Stimulated activated naive B cell treated with anti-CD40 and anti-IgM and Interleukin-4, amounts not matched to agents 10 μg/mL and 1 μg/mL and 100 μg/mL, for 72 hours (primary cell): ENCODE data around the gene FEZF2.

Source experiments
- ATAC-seq, 2 donors: fragments of 150-1000 bp; cut with Tn5 transposase; replicated peaks; 2 replicates each; pipeline ENCODE4 v1.10.0; 2021; ENCODE audit warnings: moderate library complexity in 1 of 2
- DNase-seq: peaks from one replicate; pipeline ENCODE4 v3.0.0; 2021
- H3K27ac Mint-ChIP-seq: one replicate; pipeline ENCODE4 v1.8.0; 2022; ENCODE audit warnings: mild to moderate bottlenecking, mixed read lengths
- H3K27me3 Mint-ChIP-seq, 2 donors: one replicate each; pipeline ENCODE4 v1.8.0; 2022; ENCODE audit warnings: mixed read lengths in 2 of 2
- H3K36me3 Mint-ChIP-seq, 2 donors: one replicate each; pipeline ENCODE4 v1.8.0; 2022; ENCODE audit warnings: mixed read lengths in 2 of 2, mild to moderate bottlenecking in 1 of 2
- H3K4me1 Mint-ChIP-seq, 2 donors: one replicate each; pipeline ENCODE4 v1.8.0; 2022; ENCODE audit warnings: mixed read lengths in 2 of 2, mild to moderate bottlenecking in 1 of 2
- H3K4me3 Mint-ChIP-seq, 2 donors: one replicate each; pipeline ENCODE4 v1.8.0; 2022; ENCODE audit warnings: mild to moderate bottlenecking in 2 of 2, mixed read lengths in 2 of 2, moderate library complexity in 1 of 2
- H3K9me3 Mint-ChIP-seq, 2 donors: one replicate each; pipeline ENCODE4 v1.8.0; 2022; ENCODE audit warnings: mixed read lengths in 2 of 2, mild to moderate bottlenecking in 1 of 2

The FEZF2 gene

DNA sequence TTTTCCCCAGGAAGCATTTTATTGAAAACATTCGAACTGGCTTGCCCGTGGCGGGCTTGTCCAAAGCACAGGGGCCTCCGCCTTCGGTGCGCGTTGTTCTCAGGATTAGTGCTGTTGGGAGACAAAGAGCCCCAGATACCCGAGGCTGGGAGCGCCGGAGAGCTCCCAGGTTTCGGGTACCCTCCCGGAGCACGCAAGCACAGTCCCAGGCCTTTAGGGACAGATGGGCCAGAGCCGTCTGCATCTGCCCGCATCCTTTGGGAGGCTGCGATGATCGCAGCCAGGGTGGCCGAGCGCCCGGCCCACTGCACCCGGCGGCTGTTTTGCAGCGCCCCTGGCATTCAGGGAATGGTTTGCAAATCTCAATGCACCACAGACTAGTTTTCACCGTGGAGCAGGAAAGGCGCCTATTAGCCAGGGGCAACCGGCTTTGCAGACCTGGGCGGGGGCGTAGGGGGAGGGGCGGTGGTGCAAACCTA is 5.0 kb upstream of the FEZF2 start:
- no peak overlapping the region for H3K4me3 Mint-ChIP-seq
- no peaks in the 10 kb centered on the region for H3K36me3 Mint-ChIP-seq
- no peak for DNase-seq
- H3K27ac Mint-ChIP-seq: peak overlapping the region; percentile 77
- H3K4me1 Mint-ChIP-seq: no peaks in the 10 kb centered on the region
- no peak for ATAC-seq
- no peaks in the 10 kb centered on the region for H3K9me3 Mint-ChIP-seq
- peaks cover 74 to 79% of the 10 kb centered on the region in 2 donors for H3K27me3 Mint-ChIP-seq

DNA sequence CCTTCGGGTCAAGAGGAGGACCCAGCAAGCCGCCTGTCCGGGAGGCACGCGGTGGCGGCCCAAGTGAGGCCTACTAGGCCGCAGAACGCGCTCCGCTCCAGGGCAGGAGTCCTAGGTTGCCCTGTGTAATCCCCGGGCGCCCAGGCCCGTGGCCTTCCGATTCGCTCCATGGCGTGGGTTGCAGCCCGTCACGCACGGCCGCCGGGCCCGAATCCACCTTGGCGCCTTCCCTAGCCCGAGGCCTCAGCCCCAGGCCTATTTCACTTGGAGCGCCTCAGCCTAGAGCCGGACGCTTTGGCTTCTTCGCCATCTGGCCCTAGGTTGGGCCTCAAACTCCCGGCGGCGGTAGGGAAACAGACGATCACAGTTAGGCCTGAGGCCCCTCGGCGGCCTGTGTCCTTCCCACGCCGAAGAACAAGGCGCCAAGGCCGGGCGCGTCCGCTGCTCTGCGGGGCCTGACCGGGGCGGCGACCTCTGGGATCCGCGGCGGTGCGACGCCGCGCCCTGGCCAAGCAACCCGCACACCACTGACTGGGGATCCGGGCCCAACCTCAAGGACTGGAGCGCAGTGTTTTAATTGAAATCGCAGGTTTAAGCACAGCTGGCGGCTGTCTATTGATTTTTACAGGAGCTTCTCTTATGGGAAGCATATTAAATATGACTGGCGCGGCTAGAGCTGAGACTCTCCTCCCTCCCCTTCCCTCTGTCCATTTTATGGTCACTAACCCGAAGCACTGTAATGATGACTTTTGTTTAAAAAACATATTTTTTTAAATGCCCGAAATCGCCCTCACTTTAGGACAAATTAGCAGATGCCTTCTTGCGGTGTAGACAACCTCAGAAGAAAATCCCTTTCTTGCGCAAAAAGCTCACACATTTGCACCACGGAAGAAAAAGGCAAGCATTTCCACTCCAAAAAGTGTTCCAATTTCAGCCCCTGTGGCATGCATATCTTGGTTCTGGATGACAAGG is 3.8 kb upstream of the FEZF2 start:
- Mint-ChIP-seq H3K27me3 (peaks cover 78 to 88% of the 10 kb centered on the region in 2 donors), H3K4me1 (no peaks in the 10 kb centered on the region), H3K27ac (no peak overlapping the region), H3K9me3 (no peaks in the 10 kb centered on the region), H3K4me3 (no peak overlapping the region), H3K36me3 (no peaks in the 10 kb centered on the region)
- ATAC-seq: no peak
- DNase-seq: no peak

DNA sequence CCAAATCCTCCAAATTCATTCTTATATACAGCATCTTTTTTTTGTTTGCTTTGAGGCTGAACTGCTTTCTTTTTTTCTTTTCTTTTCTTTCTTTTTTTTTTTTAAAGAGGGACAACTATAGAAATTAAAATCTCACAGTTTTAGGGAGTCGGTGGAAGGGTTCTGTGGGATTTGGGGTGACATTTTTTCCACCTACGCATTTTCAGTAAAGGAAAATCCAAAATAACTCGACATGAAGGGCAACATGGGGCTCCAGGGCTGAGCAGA is 3.0 kb upstream of the FEZF2 start:
- H3K4me1 Mint-ChIP-seq: no peaks in the 10 kb centered on the region
- H3K4me3 Mint-ChIP-seq: no peak overlapping the region
- no peaks in the 10 kb centered on the region for H3K36me3 Mint-ChIP-seq
- H3K27ac Mint-ChIP-seq: no peak overlapping the region
- ATAC-seq: no peak
- DNase-seq: no peak
- H3K9me3 Mint-ChIP-seq: no peaks in the 10 kb centered on the region
- H3K27me3 Mint-ChIP-seq: peaks cover 81 to 88% of the 10 kb centered on the region in 2 donors

DNA sequence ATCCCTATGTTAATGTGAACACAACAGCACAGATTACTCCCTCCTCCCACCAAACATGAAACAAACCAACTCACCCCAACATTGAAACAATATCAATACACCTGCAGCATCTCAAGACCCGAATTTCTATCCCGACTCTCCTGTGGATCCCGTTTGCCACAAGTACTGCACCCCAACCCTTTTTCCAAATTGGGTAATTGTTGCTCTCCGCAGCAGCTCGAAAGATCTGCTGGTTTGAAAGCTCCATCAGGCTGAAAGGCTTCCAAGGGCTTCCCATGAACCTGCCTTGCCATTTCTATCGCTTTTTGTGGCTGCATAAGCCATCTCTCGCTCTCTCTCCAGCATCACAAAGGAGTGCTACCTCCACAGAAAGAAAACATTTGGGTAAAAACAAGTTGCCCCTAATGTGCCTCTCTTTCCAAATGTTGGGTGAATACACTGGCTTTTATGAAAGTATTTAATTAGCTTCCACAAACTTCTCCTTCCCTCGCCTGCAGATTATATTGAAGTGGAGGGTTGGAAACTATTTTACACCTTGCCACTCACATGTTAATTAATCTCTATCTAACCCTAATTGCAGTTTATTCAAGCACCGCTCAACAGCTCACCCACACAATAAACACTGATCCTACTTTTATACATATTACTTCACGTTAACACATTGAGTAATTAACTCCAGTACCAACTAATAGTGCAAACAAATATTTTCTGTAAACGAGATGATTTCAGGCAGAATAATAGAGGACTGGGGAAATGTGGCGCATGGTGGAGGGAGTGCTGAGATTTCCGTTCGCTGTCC is 2.5 kb upstream of the FEZF2 start:
- ATAC-seq: no peak
- peak overlapping the region in 1 of 2 donors; percentile 23 for H3K4me3 Mint-ChIP-seq
- peaks cover under 1 to 3% of the 10 kb centered on the region in 2 donors for H3K4me1 Mint-ChIP-seq
- H3K27ac Mint-ChIP-seq: peak overlapping the region; percentile 10
- peaks cover 0 to 1% of the 10 kb centered on the region in 2 donors for H3K36me3 Mint-ChIP-seq
- no peak for DNase-seq
- H3K27me3 Mint-ChIP-seq: peaks cover 81 to 88% of the 10 kb centered on the region in 2 donors
- no peaks in the 10 kb centered on the region for H3K9me3 Mint-ChIP-seq

DNA sequence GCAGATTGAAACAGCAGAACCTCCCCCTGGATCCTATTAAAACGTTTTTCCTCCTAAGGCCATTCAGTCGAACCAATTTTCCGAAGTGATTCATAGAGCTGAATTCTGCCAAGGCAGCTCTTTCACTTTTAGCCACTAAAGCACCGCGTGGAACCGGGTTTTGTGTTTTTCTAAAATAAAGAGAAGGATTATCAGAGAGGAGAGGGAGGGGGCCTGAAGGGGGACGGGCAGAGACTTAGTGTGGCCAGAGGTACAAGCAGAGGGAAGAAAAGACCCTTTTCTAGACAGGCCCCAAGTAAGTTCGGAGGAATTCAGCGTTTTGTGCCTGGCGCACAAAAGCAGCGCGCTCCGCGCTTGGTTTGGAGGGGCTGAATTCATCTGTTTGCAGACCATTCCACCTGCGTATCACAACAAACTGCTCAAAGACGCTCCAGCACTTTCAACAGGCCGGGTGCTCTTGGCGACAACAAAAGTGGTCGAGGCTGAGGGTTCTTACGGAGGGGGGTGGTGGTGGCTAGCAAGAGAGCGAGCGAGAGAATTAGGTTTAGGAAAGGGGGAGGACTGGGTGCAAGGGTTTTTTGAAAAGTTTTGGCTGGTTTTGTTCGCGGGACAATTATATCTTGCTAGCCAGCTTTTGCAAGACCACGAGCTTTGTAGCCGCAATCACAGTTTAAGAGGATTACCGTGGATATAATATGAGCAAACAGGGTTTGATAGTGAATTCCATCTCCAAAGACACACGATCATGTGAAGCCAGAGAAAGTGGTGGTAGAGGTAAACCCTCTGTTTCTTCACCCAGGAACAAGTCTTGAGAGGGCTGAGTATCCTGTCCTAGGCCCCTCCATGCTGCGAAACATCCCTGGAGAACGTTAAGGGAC is 1.2 kb upstream of the FEZF2 start:
- H3K9me3 Mint-ChIP-seq: peaks cover 0 to 2% of the 10 kb centered on the region in 2 donors
- peaks cover 4 to 6% of the 10 kb centered on the region in 2 donors for H3K4me1 Mint-ChIP-seq
- H3K36me3 Mint-ChIP-seq: peaks cover 0 to 4% of the 10 kb centered on the region in 2 donors
- peak overlapping the region; percentile 65 for H3K27ac Mint-ChIP-seq
- peak overlapping the region; percentile 1 to 30 for H3K4me3 Mint-ChIP-seq
- H3K27me3 Mint-ChIP-seq: peaks cover 83 to 88% of the 10 kb centered on the region in 2 donors
- DNase-seq: no peak
- no peak for ATAC-seq

DNA sequence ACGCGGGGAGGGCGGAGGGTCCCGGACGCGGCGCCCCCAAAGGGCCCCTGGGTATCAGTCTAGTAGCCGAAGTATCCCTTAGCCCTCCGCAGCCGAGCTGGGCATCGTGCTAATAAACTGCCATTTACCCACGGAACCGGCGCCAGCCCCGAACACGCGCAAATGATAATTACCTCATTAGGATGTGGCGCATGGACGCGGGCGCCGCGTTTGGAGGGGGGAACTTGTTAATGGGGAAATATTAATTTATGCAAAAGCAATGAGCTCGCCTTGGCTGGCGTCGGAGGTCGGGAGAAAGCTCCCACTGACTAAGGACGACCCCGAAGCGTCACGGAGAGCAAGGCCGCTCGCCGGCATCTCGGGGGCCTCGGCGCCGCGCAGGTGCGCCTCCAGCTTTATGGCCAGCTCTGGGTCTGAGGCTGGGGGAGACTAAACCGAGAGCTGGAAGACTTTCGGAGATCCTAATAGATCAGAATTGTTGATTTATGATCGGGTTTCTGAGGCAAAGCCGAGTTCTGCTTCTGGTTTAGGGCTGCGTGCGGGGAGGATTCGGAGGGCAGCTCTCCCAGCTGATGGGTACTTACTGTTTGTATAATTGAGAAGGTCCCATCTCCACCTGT is 474 bp upstream of the FEZF2 start:
- peak overlapping the region in 1 of 2 donors; percentile 1 for H3K4me3 Mint-ChIP-seq
- DNase-seq (no peak), ATAC-seq (no peak)
- H3K27ac Mint-ChIP-seq: peak overlapping the region; percentile 65
- peaks cover 0 to 2% of the 10 kb centered on the region in 2 donors for H3K9me3 Mint-ChIP-seq
- peaks cover 81 to 89% of the 10 kb centered on the region in 2 donors for H3K27me3 Mint-ChIP-seq
- H3K4me1 Mint-ChIP-seq: peaks cover 4 to 6% of the 10 kb centered on the region in 2 donors
- peaks cover 0 to 4% of the 10 kb centered on the region in 2 donors for H3K36me3 Mint-ChIP-seq

DNA sequence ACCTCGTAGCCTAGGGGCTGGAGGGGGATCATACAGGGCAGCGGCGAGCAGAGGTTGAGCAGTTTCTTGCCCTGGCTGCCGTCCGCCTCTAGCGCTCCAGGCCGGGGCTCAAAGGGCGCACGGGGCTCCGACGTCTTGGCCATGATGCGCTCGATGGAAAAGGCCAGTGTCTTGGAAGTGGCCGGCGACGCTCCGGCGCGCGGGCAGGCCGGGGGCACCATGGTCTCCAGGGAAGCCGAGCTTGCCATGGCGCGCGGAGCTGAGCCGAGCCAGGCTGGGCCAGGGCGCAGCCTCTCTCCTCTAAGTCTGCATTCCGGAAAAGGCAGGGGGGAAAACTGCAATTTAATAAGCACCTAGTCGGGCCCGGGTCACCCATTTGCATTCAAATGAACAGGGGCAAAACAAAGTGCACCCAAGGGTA is 719 bp downstream of the FEZF2 start:
- H3K9me3 Mint-ChIP-seq: peaks cover 0 to 2% of the 10 kb centered on the region in 2 donors
- H3K36me3 Mint-ChIP-seq: peaks cover 0 to 4% of the 10 kb centered on the region in 2 donors
- ATAC-seq (no peak), DNase-seq (no peak)
- H3K4me3 Mint-ChIP-seq: no peak overlapping the region
- H3K27me3 Mint-ChIP-seq: peaks cover 86 to 95% of the 10 kb centered on the region in 2 donors
- peak overlapping the region; percentile 25 for H3K27ac Mint-ChIP-seq
- peaks cover 4 to 10% of the 10 kb centered on the region in 2 donors for H3K4me1 Mint-ChIP-seq

DNA sequence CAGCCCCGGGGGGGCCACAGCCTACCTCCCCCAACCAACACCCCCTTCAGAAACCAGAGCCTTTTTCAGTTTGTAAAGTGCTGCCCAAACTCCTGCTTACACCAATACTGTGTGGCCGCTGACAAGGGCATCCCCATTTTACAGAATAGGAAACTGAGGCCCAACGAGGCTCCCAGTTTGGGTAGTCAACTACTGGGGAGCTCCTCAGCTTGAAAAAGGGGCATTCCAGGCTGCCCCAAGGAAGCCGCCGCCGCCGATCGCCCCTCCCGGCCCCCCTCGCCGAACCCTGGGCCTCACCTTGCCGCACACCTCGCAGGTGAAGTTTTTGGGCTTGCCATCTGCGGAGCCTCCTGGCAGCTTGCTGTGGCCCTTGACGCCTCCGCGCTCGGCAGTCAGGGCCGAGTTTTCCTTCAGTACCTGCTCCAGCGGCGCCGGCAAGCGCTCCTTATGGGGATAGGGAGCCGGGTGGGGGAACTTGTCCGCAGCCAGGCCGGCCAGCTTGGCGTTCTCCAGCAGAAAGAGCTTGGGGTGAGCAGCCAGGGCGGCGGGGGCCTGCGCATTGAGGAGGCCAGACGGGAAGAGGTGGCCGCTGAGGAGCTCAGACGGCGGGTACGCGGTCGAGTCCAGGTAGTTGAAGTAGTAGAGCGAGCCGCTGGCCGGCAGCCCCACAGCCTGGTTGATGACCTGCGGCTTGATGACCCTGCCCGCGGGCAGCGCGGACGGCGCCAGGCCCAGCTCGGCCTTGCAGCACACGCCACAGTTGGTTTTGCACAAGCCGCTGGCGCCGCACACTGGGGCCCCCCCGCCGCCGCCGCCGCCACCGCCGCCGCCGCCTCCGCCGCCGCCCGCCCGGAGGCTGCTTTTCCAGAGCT is 1.4 kb downstream of the FEZF2 start:
- peaks cover 87 to 98% of the 10 kb centered on the region in 2 donors for H3K27me3 Mint-ChIP-seq
- ATAC-seq (no peak), DNase-seq (no peak)
- H3K4me3 Mint-ChIP-seq: peak overlapping the region; percentile 37 to 62
- peaks cover 4 to 10% of the 10 kb centered on the region in 2 donors for H3K4me1 Mint-ChIP-seq
- H3K27ac Mint-ChIP-seq: peak overlapping the region; percentile 87
- peaks cover 0 to 4% of the 10 kb centered on the region in 2 donors for H3K36me3 Mint-ChIP-seq
- peaks cover 0 to 2% of the 10 kb centered on the region in 2 donors for H3K9me3 Mint-ChIP-seq

DNA sequence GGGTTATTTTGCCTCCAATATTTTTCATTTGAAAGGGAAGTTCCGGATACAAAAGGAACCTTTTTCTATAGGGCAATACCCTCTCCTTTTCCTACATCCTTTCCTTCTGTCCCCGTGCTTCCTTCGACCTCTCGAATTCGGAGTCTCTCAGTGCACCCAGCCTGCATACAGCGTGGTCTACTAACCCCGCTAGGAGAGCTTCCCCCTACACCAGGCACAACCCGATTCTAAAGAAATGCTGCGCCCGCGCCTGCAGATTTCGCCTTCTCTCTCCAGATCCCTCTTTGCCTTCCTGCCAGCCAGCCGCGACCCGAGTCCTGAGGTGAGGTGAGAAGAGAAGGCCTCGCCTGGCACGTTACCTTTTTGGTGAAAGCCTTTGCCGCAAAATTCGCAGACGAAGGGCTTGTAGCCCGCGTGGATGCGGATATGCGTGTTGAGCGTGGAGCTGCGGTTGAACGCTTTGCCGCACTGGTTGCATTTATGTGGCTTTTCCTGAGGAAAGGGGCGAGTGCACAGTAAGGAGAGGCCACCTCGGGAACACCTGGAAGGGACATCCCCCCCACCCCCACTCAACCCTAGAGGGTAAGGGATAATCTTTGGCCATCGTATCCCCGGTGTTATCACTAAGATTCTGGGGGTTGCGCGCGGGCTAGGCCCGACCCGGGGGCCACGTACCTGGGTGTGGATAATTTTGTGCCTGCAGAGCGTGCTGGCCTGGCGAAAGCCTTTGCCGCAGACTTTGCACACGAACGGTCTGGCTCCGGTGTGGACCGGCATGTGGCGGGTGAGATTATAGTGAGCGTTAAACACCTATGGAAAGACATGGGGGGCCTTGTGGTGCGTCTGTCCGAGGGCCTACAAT is 2.3 kb downstream of the FEZF2 start:
- H3K36me3 Mint-ChIP-seq: peaks cover 0 to 4% of the 10 kb centered on the region in 2 donors
- ATAC-seq (no peak), DNase-seq (no peak)
- peaks cover 0 to 2% of the 10 kb centered on the region in 2 donors for H3K9me3 Mint-ChIP-seq
- peak overlapping the region; percentile 23 to 46 for H3K4me3 Mint-ChIP-seq
- peaks cover 4 to 10% of the 10 kb centered on the region in 2 donors for H3K4me1 Mint-ChIP-seq
- H3K27ac Mint-ChIP-seq: peak overlapping the region; percentile 87
- H3K27me3 Mint-ChIP-seq: peaks cover 84 to 97% of the 10 kb centered on the region in 2 donors

DNA sequence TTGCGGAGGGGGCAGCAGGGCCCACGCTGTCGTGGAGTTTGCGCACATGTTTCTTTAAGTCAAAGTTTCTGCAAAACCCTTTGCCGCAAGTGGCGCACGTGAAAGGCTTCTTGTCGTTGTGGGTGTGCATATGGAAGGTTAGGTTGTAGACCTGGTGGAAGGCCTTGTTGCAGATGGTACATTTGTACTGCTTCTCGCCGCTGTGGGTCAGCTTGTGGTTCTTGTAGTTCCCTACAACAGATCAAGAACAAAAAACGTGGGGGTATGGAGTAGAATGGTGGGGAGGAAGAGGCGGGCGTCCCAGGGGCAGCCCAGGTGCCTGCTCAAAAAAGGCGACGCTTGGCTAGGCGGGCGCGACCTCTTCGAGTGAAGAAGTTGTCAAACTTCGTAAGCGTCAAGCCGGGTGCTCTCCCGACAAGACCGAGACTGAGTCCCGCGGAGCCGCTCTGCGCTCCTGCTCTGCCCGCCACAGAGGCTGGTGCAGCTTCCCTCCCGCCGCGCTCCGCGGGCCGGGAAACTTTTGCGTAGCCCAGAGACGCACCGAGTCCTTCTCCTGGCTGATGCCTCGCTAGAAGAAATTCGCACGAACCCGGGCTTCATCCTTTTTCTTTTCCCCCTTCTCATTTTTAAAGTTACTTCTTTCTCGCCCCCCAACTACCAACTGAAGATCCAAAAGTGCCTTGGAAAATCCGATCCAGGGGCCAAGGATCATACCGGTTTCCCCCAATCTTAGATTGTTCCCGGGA is 3.1 kb downstream of the FEZF2 start:
- Mint-ChIP-seq H3K4me3 (peak overlapping the region in 1 of 2 donors; percentile 61), H3K4me1 (peaks cover 4 to 10% of the 10 kb centered on the region in 2 donors), H3K27ac (peak overlapping the region; percentile 88), H3K27me3 (peaks cover 84 to 97% of the 10 kb centered on the region in 2 donors), H3K36me3 (peaks cover 0 to 4% of the 10 kb centered on the region in 2 donors), H3K9me3 (peaks cover 0 to 2% of the 10 kb centered on the region in 2 donors)
- DNase-seq (no peak), ATAC-seq (no peak)

DNA sequence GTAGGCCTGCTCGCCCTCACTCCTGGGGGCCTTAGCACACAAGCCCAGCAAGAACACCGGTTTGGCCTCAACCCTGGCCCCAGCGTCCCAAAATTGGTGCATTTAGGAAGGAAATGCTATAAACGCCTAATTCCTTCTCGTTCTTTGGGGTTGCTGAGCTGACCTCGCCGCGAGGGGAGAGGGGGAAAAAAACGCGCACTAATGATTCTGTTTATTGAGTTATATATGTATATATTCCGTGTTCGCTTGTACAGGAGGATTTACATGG is 3.9 kb downstream of the FEZF2 start:
- peaks cover 0 to 2% of the 10 kb centered on the region in 2 donors for H3K9me3 Mint-ChIP-seq
- ATAC-seq (no peak), DNase-seq (no peak)
- H3K4me3 Mint-ChIP-seq: no peak overlapping the region
- peak overlapping the region; percentile 42 for H3K27ac Mint-ChIP-seq
- peaks cover 4 to 10% of the 10 kb centered on the region in 2 donors for H3K4me1 Mint-ChIP-seq
- peaks cover 78 to 96% of the 10 kb centered on the region in 2 donors for H3K27me3 Mint-ChIP-seq
- peaks cover 0 to 4% of the 10 kb centered on the region in 2 donors for H3K36me3 Mint-ChIP-seq
